Osteoblast (primary cell): ENCODE data around the gene ANKFN1. TPM values are rescaled to one million over a fixed set of nuclear protein-coding genes. Genes with fewer than 3 reads are reported as not detected.
A peak's percentile ranks its signal among the peaks of the same experiment; 100 is the strongest.

Experiments used
- DNase-seq: peaks from one replicate; pipeline ENCODE4 v3.0.0; 2011; ENCODE audit warnings: low spot score, mixed read lengths; ENCODE audit not compliant: insufficient read length; ENCODE audit errors: missing footprints
- H2AFZ ChIP-seq: 2 replicates; pipeline ENCODE4 v1.6.0; 2011; ENCODE audit warnings: mild to moderate bottlenecking, low read length
- H3K27ac ChIP-seq: 2 replicates; pipeline ENCODE4 v1.5.1; 2011; ENCODE audit warnings: mild to moderate bottlenecking, low read depth, low read length, moderate library complexity
- H3K27me3 ChIP-seq: 2 replicates; pipeline ENCODE4 v1.6.0; 2012; ENCODE audit warnings: mild to moderate bottlenecking, control low read depth, inconsistent platforms, low read length, moderate library complexity; ENCODE audit not compliant: insufficient read depth
- H3K36me3 ChIP-seq: 2 replicates; pipeline ENCODE4 v1.5.1; 2011; ENCODE audit warnings: mild to moderate bottlenecking, low read length, control low read depth, moderate library complexity; ENCODE audit not compliant: insufficient read depth
- H3K4me1 ChIP-seq: 2 replicates; pipeline ENCODE4 v1.5.1; 2011; ENCODE audit warnings: mild to moderate bottlenecking, low read length, control low read depth, moderate library complexity; ENCODE audit not compliant: insufficient read depth
- H3K4me2 ChIP-seq: 2 replicates; pipeline ENCODE4 v1.6.0; 2011; ENCODE audit warnings: mild to moderate bottlenecking, low read length; ENCODE audit not compliant: insufficient read depth
- H3K4me3 ChIP-seq: fragments of 200-600 bp; sonication (generic); 3 replicates; pipeline ENCODE4 v1.5.1; 2012; ENCODE audit warnings: mild to moderate bottlenecking, low read length, inconsistent platforms; ENCODE audit not compliant: insufficient read depth
- H3K79me2 ChIP-seq: 2 replicates; pipeline ENCODE4 v1.6.0; 2012; ENCODE audit warnings: mild to moderate bottlenecking, low read length, control low read depth, inconsistent platforms; ENCODE audit not compliant: insufficient read depth
- H3K9me3 ChIP-seq: 2 replicates; pipeline ENCODE4 v1.5.1; 2011; ENCODE audit warnings: low read depth, low read length, control low read depth
- H4K20me1 ChIP-seq: 2 replicates; pipeline ENCODE4 v1.6.0; 2012; ENCODE audit warnings: mild to moderate bottlenecking, low read length, control low read depth; ENCODE audit not compliant: insufficient read depth
- CTCF ChIP-seq: IDR thresholded peaks from 2 replicates; pipeline ENCODE4 v1.5.1; 2011; ENCODE audit warnings: mild to moderate bottlenecking, low read depth, low read length, moderate library complexity; ENCODE audit errors: extremely low read depth
- total RNA-seq: library from RNA; depleted of rRNA; stranded (reverse); fragments of >200 nt; gene quantifications from 2 replicates; pipeline ENCODE4 v1.2.3, GENCODE V29; 2012

Gene ANKFN1
- total RNA-seq, 1 donor, result 0.72 TPM

GRCh38 chr17:56292010-56292409 lies 138.7 kb downstream of the ANKFN1 start:
- no peak for TF ChIP-seq CTCF
- H3K9me3 ChIP-seq, result no peaks in the 10 kb centered on the region
- no peaks in the 10 kb centered on the region for H3K36me3 ChIP-seq
- no peaks in the 10 kb centered on the region for H3K27me3 ChIP-seq
- H3K4me2 ChIP-seq, result peak overlapping the region; percentile 17
- peaks cover 44% of the 10 kb centered on the region for H3K4me1 ChIP-seq
- H4K20me1 ChIP-seq, result no peaks in the 10 kb centered on the region
- no peak overlapping the region for H3K4me3 ChIP-seq
- H2AFZ ChIP-seq, result no peak overlapping the region
- H3K79me2 ChIP-seq, result no peaks in the 10 kb centered on the region
- H3K27ac ChIP-seq, result peak overlapping the region; percentile 48
- DNase-seq, result peak; percentile 83

DNA sequence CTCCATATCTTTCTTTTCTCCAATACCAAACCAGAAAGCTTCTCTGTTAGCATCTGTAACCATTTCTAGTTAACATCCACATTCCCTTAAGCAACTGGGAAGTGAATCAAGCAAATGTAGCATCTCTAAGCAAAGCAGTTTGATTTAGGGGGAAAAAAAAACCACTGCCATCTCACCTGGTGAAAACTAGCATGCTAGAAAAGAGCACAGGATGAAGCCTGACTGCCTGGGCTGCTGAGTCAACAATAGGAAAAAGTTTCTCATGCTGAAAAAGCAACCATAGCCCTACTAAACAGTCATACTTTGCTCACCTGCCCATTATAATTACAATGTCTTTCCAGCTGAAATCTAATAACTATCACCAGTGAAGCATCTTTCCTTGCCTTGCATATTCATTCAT lies 139.3 kb downstream of the ANKFN1 start:
- Histone ChIP-seq H3K4me3 (no peak overlapping the region), H2AFZ (no peak overlapping the region)
- TF ChIP-seq CTCF, result no peak

DNA sequence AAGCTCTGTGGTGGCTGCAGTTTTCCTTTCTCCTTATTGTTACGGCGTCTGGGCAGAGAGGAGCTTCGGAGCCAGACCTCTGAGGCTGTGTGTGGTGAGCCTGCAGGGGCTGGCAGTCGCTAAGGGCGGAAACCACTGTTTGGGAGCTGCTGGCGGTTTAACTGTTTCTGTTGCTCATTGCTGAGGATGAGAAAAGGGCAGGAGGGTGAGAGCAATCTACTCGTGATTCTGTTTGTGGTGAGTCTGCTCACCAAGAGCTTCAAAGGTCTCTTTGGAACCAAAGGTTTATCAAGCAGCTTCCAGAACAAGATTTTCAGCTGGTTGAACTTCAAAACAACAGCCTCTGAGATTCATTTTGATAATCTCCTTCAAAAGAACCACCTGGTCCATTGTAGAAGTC lies 143.9 kb downstream of the ANKFN1 start:
- no peaks in the 10 kb centered on the region for H3K27me3 ChIP-seq
- H3K4me2 ChIP-seq, result peak overlapping the region; percentile 57
- peak; percentile 61 for DNase-seq
- peak overlapping the region; percentile 34 for H3K4me3 ChIP-seq
- H4K20me1 ChIP-seq, result no peaks in the 10 kb centered on the region
- H3K4me1 ChIP-seq, result peaks cover 17% of the 10 kb centered on the region
- H3K36me3 ChIP-seq, result no peaks in the 10 kb centered on the region
- peak overlapping the region; percentile 46 for H3K27ac ChIP-seq
- no peak for TF ChIP-seq CTCF
- peak overlapping the region; percentile 85 for H2AFZ ChIP-seq
- no peaks in the 10 kb centered on the region for H3K79me2 ChIP-seq
- no peaks in the 10 kb centered on the region for H3K9me3 ChIP-seq

More for the DNA sequence above, 139.3 kb downstream of the ANKFN1 start:
- Histone ChIP-seq H3K27me3 (no peaks in the 10 kb centered on the region), H3K79me2 (no peaks in the 10 kb centered on the region), H3K9me3 (no peaks in the 10 kb centered on the region), H3K27ac (peak overlapping the region; percentile 2), H3K4me1 (peaks cover 49% of the 10 kb centered on the region), H3K36me3 (no peaks in the 10 kb centered on the region), H3K4me2 (peak overlapping the region; percentile 17), H4K20me1 (no peaks in the 10 kb centered on the region)
- no peak for DNase-seq

- Histone ChIP-seq H3K27me3 (no peaks in the 10 kb centered on the region), H3K4me1 (peaks cover 11% of the 10 kb centered on the region), H3K36me3 (no peaks in the 10 kb centered on the region), H3K9me3 (no peaks in the 10 kb centered on the region), H2AFZ (no peak overlapping the region), H3K27ac (no peak overlapping the region), H3K4me2 (no peak overlapping the region), H4K20me1 (no peaks in the 10 kb centered on the region), H3K4me3 (no peak overlapping the region), H3K79me2 (no peaks in the 10 kb centered on the region)
- no peak for DNase-seq
- no peak for TF ChIP-seq CTCF
Observed at GRCh38 chr17:56298846-56299245, 145.6 kb downstream of the ANKFN1 start.
